Sigmoid colon (tissue), 7 donors: Measurements from ENCODE around the gene ADAMTS14. TPM values are rescaled to one million over a fixed set of nuclear protein-coding genes. Genes with fewer than 3 reads are reported as not detected.

Experiments used
- DNase-seq: peaks from one replicate; pipeline ENCODE4 v3.0.0-alpha.2; 2019
- H3K27ac ChIP-seq, 4 donors: fragments of 200-600 bp; sonication (generic); one replicate each; pipeline ENCODE4 v1.5.1; 2016 to 2019; ENCODE audit warnings: mild to moderate bottlenecking in 1 of 4
- H3K27me3 ChIP-seq, 3 donors: fragments of 200-600 bp; sonication (generic); one replicate each; pipeline ENCODE4 v1.5.1; 2019; ENCODE audit warnings: mild to moderate bottlenecking in 1 of 3
- H3K36me3 ChIP-seq, 4 donors: fragments of 200-600 bp; sonication (generic); one replicate each; pipeline ENCODE4 v1.5.1; 2016 to 2019
- H3K4me1 ChIP-seq, 4 donors: fragments of 200-600 bp; sonication (generic); one replicate each; pipeline ENCODE4 v1.5.1; 2017 to 2019
- H3K4me3 ChIP-seq, 4 donors: fragments of 200-600 bp; sonication (generic); one replicate each; pipeline ENCODE4 v1.5.1; 2017 to 2019; ENCODE audit warnings: mild to moderate bottlenecking in 2 of 4, moderate library complexity in 1 of 4
- H3K9me3 ChIP-seq, 4 donors: fragments of 200-600 bp in 3 of 4; sonication (generic) in 3 of 4; one replicate each; pipeline versions ENCODE4 v1.5.1 to v1.6.1; 2013 to 2019
- EP300 ChIP-seq, 4 donors: sonication (generic); formaldehyde crosslinking; IDR thresholded peaks; one replicate each; pipeline ENCODE4 v1.6.1; 2017; ENCODE audit warnings: antibody characterized with exemption in 4 of 4
- POLR2A ChIP-seq, 2 donors: fragments of 450-650 bp; IDR thresholded peaks; one replicate each; pipeline ENCODE4 v1.6.1; 2016; ENCODE audit warnings: antibody characterized with exemption in 2 of 2, mild to moderate bottlenecking in 2 of 2, moderate library complexity in 2 of 2
- POLR2AphosphoS5 ChIP-seq, 4 donors: sonication (generic); formaldehyde crosslinking; IDR thresholded peaks; one replicate each; pipeline ENCODE4 v1.6.1; 2017; ENCODE audit warnings: antibody characterized with exemption in 4 of 4
- WGBS, 2 donors: extraction: QIAGEN DNeasy Blood & Tissue Kit; methylation state at CpG; one replicate each; pipeline ENCODE4 v1.1.7; 2013; 5-methylcytosine and 5-hydroxymethylcytosine counted together
- intact Hi-C: fragments of 100-400 bp; cut with DNase I; formaldehyde crosslinking; loops from one replicate; pipeline ENCODE4 v1.15.1; 2023
- polyA plus RNA-seq, 3 donors: library from polyadenylated mRNA; stranded (reverse); fragments of 200-250 nt; gene quantifications; one replicate each; pipeline ENCODE4 v1.2.3, GENCODE V29; 2013
- total RNA-seq, 4 donors: library from RNA; depleted of rRNA; stranded (reverse); fragments of >200 nt; gene quantifications; one replicate each; pipeline ENCODE4 v1.1.0, GENCODE V29; 2016
- TF ChIP-seq, protein P1 (sequence below), 4 experiments: fragments of 450-650 bp in 3 of 4; fragments of 200-600 bp in 1 of 4; IDR thresholded peaks; one replicate each; pipeline ENCODE4 v1.5.1; 2016 to 2019; ENCODE audit warnings: antibody characterized with exemption in 4 of 4, mild to moderate bottlenecking in 3 of 4, moderate library complexity in 2 of 4
- donor health status: healthy with polysubstance abuse.
- donor health status: Bipolar disorder and iron deficiency.
- donor health status: healthy.

ADAMTS14 gene
- total and polyA plus RNA-seq, 7 donors = under 0.01 to 1.1 (median 0.50) TPM; not detected in 1

DNA sequence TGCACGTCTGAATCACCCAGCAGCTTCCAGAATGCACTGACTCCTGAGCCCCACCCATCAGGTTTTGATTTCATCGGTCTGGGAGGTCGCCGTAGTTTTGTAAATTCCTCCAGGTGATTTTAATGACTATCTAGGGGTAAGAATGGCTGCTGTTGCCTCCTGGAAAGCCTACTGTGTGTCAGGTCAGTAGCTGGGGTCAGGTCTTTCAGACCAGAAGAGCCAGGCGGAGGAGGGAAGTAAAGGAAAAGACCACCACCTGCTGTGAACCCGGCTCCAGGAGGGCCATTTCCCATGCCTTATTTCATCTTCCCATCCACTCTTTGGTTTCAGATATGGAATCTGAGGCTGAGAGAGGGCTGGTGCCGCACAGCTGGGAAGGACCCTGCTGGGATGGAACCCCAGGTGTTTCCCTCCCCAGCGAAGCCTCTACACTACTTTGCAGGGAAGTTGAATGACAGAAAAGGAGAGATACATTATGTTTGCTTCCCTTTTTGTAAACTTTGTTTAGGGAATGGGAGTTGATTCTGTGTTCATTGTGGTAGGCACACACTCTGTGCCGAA lies 19.8 kb downstream of the ADAMTS14 start:
- no peak for DNase-seq
- Histone ChIP-seq H3K4me1 (peaks cover 0 to 26% (median 21%) of the 10 kb centered on the region in 4 donors), H3K4me3 (no peak overlapping the region), H3K27ac (no peak overlapping the region), H3K36me3 (no peaks in the 10 kb centered on the region), H3K27me3 (no peaks in the 10 kb centered on the region), H3K9me3 (no peaks in the 10 kb centered on the region)
- WGBS, 2 donors = 52 to 60% methylated on average over 9 of the region's 9 CpGs
- intact Hi-C loops = loop anchor here (5.0 kb wide), 1 partner anchor 140 kb away; no protein-coding TSS in a partner anchor
- TF ChIP-seq EP300 (IDR thresholded peaks at IDR 0.05) (no peak), POLR2A (IDR thresholded peaks at IDR 0.05) (no peak), POLR2AphosphoS5 (IDR thresholded peaks at IDR 0.05) (no peak)
- TF ChIP-seq, protein P1, sequence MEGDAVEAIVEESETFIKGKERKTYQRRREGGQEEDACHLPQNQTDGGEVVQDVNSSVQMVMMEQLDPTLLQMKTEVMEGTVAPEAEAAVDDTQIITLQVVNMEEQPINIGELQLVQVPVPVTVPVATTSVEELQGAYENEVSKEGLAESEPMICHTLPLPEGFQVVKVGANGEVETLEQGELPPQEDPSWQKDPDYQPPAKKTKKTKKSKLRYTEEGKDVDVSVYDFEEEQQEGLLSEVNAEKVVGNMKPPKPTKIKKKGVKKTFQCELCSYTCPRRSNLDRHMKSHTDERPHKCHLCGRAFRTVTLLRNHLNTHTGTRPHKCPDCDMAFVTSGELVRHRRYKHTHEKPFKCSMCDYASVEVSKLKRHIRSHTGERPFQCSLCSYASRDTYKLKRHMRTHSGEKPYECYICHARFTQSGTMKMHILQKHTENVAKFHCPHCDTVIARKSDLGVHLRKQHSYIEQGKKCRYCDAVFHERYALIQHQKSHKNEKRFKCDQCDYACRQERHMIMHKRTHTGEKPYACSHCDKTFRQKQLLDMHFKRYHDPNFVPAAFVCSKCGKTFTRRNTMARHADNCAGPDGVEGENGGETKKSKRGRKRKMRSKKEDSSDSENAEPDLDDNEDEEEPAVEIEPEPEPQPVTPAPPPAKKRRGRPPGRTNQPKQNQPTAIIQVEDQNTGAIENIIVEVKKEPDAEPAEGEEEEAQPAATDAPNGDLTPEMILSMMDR (IDR thresholded peaks at IDR 0.05) = no peak

DNA sequence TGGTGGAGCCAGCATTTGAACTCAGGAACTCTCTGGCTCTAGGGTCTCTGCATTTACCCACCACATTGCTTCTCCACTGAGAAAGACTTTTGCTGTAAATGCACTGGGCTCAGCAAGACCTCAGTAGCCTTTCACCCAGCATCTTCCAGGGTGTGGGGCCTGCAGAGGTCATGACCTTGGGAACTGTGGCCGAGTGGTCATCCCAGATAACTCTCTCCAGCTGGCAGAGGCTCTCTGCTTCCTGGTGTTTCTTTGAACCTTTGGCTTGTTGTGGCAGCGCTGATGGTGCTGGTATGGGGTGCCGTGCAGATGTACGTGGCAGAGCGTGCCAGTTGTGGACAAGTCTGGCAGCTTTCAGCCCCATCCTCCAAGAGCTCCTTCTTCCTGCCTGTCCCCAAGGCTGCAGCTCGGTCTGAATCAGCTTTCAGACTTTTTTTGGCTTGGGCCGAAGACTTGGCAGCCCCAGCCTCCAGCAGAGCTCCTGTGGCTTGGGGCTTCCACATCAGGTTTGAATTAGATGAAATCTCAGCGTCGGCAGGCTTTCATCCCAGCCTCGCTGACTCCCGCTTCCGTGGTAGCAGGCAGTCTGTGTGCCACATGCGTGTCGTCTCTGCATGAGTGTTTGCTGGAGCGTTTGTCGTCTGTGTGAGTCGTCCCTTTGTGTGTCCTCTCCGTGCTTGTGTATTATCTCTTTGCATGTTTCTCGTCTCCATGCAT lies 21.5 kb downstream of the ADAMTS14 start:
- DNase-seq = peak; percentile 87
- Histone ChIP-seq H3K27ac (peak overlapping the region in 2 of 4 donors; percentile 22 to 49), H3K4me1 (peaks cover 0 to 35% (median 28%) of the 10 kb centered on the region in 4 donors), H3K36me3 (no peaks in the 10 kb centered on the region), H3K27me3 (no peaks in the 10 kb centered on the region), H3K9me3 (no peaks in the 10 kb centered on the region), H3K4me3 (no peak overlapping the region)
- TF ChIP-seq POLR2A (IDR thresholded peaks at IDR 0.05) (no peak), EP300 (IDR thresholded peaks at IDR 0.05) (no peak), POLR2AphosphoS5 (IDR thresholded peaks at IDR 0.05) (no peak)
- TF ChIP-seq, protein P1 (IDR thresholded peaks at IDR 0.05) = no peak
- WGBS, 2 donors = 75 to 77% methylated on average over 19 of the region's 19 CpGs
- intact Hi-C loops = loop anchor here (5.0 kb wide), 1 partner anchor 141 kb away; no protein-coding TSS in a partner anchor

- 65 to 70% methylated on average over 6 of the region's 6 CpGs for WGBS, 2 donors
- Histone ChIP-seq H3K36me3 (no peaks in the 10 kb centered on the region), H3K27ac (peak overlapping the region in 2 of 4 donors; percentile 22 to 49), H3K9me3 (no peaks in the 10 kb centered on the region), H3K4me3 (no peak overlapping the region), H3K4me1 (peaks cover 0 to 37% (median 30%) of the 10 kb centered on the region in 4 donors), H3K27me3 (no peaks in the 10 kb centered on the region)
- DNase-seq = no peak
- TF ChIP-seq, protein P1 (IDR thresholded peaks at IDR 0.05) = no peak
- TF ChIP-seq POLR2A (IDR thresholded peaks at IDR 0.05) (no peak), EP300 (IDR thresholded peaks at IDR 0.05) (no peak), POLR2AphosphoS5 (IDR thresholded peaks at IDR 0.05) (peak; percentile 31 to 69 (median 64))
- intact Hi-C loops = loop anchor here (5.0 kb wide), 1 partner anchor 142 kb away; no protein-coding TSS in a partner anchor
Measured at GRCh38 chr10:70694418-70695141, 22.3 kb downstream of the ADAMTS14 start.

DNA sequence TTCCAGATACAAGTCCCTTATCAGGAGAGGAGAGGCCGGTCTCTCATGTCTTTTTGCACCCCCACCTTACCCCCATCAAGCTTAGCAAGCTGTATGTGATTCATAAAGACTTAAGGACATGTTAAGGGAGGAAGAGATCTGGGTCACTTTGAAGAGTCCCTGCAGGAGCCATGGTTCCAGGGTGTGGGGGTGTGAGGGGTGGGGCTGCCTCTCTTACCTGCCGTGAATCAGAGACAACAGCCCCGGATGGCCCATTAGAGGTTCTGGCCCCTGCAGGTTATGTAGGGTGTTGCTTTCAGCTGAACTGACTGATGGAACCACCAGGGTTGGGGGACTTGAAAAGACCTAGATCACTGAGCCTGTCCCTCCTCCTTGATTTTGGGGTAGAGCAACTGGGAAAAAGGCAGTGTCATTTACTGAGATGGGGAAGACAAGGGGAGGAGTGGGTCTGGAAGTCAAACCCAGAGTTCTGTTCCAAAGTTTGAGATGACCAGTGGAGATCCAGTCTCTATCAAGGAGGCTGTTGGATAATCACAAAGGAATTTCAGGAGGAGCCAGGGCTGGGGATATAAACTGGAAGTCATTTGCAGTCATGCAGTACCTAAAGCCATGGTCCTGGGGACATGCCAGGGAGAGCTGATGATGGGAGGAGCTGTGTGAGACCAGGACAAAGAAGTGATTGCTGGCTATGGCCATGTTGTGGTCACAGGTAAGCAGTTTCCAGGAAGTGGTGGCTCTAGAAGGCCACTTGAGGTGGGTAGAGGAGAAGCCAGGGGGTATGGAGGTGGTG lies 23.1 kb downstream of the ADAMTS14 start:
- intact Hi-C loops = no loop called here
- DNase-seq = no peak
- no peak for TF ChIP-seq POLR2AphosphoS5 (IDR thresholded peaks at IDR 0.05)
- TF ChIP-seq POLR2A (IDR thresholded peaks at IDR 0.05) = no peak
- TF ChIP-seq, protein P1 (IDR thresholded peaks at IDR 0.05) = no peak
- no peaks in the 10 kb centered on the region for H3K9me3 ChIP-seq
- H3K4me1 ChIP-seq = peaks cover 0 to 37% (median 30%) of the 10 kb centered on the region in 4 donors
- no peak overlapping the region for H3K4me3 ChIP-seq
- 68 to 80% methylated on average over 3 of the region's 3 CpGs for WGBS, 2 donors
- H3K27me3 ChIP-seq = no peaks in the 10 kb centered on the region
- no peaks in the 10 kb centered on the region for H3K36me3 ChIP-seq
- peak overlapping the region in 2 of 4 donors; percentile 10 to 49 for H3K27ac ChIP-seq
